ENCODE results near the gene MANF.

MANF gene

GRCh38 chr3:51390246-51391074 lies 5.4 kb downstream of the MANF start:
- peak; percentile 4 for ATAC-seq
- DNase-seq: no peak

- peak; percentile 98 for DNase-seq
- peak; percentile 96 for ATAC-seq
These were observed 6.0 kb downstream of the MANF start, which contains the start of gene RBM15B for GRCh38 chr3:51391075-51391565. Gene RBM15B (plus strand): TSS chr3:51391285. CDS start chr3:51391400, 115 bp downstream.

- DNase-seq (peak; percentile 38), ATAC-seq (no peak)
These were observed 6.7 kb downstream of the MANF start for GRCh38 chr3:51391566-51392354.

GRCh38 chr3:51392355-51393133 lies 7.5 kb downstream of the MANF start:
- ATAC-seq: no peak
- DNase-seq: no peak

- DNase-seq: no peak
- ATAC-seq: no peak
These were observed 8.0 kb downstream of the MANF start for GRCh38 chr3:51393134-51393495.

- DNase-seq: no peak
- ATAC-seq: no peak
These were observed 8.5 kb downstream of the MANF start for GRCh38 chr3:51393564-51393963.

- DNase-seq: no peak
- ATAC-seq: no peak
These were observed 9.4 kb downstream of the MANF start for GRCh38 chr3:51394541-51394940.

GRCh38 chr3:51395493-51396213 lies 10.6 kb downstream of the MANF start:
- no peak for DNase-seq

GRCh38 chr3:51396401-51396800 lies 11.3 kb downstream of the MANF start:
- DNase-seq (no peak), ATAC-seq (no peak)

More at GRCh38 chr3:51395493-51396213, 10.6 kb downstream of the MANF start:
- no peak for ATAC-seq

GRCh38 chr3:51397392-51397791 lies 12.3 kb downstream of the MANF start:
- ATAC-seq: no peak

GRCh38 chr3:51398595-51399310 lies 13.7 kb downstream of the MANF start:
- ATAC-seq (no peak), DNase-seq (no peak)

More at GRCh38 chr3:51397392-51397791, 12.3 kb downstream of the MANF start:
- DNase-seq: no peak

GRCh38 chr3:51400166-51400565 lies 15.1 kb downstream of the MANF start:
- DNase-seq (no peak), ATAC-seq (no peak)

GRCh38 chr3:51401735-51402134 lies 16.6 kb downstream of the MANF start:
- DNase-seq (no peak), ATAC-seq (no peak)

GRCh38 chr3:51403675-51404074 lies 18.6 kb downstream of the MANF start:
- DNase-seq: no peak
- no peak for ATAC-seq

- ATAC-seq: no peak
These were observed 22.9 kb downstream of the MANF start for GRCh38 chr3:51408021-51408420.

GRCh38 chr3:51408813-51409212 lies 23.7 kb downstream of the MANF start:
- ATAC-seq (no peak), DNase-seq (no peak)

More at GRCh38 chr3:51408021-51408420, 22.9 kb downstream of the MANF start:
- DNase-seq: no peak

- DNase-seq: no peak
- ATAC-seq: no peak
These were observed 37.1 kb downstream of the MANF start for GRCh38 chr3:51422211-51422610.

- ATAC-seq (no peak), DNase-seq (no peak)
These were observed 41.8 kb downstream of the MANF start for GRCh38 chr3:51426921-51427320.

GRCh38 chr3:51429138-51429537 lies 44.0 kb downstream of the MANF start:
- no peak for ATAC-seq
- DNase-seq: no peak

- DNase-seq (no peak), ATAC-seq (no peak)
These were observed 49.0 kb downstream of the MANF start for GRCh38 chr3:51434110-51434509.

Measured in stimulated activated naive CD8-positive, alpha-beta T cell treated with anti-CD3 and anti-CD28 coated beads, Interleukin-15, Interleukin-2, amounts not matched to agents 100 U/mL and 50 U/mL, for 24 hours (primary cell).